GM19463 (cell line): ENCODE results near the gene MT1A.
A peak's percentile ranks its signal among the peaks of the same experiment; 100 is the strongest.
"Not testable (repeated sequence)": the region's sequence is repeated elsewhere in the genome, so short reads cannot be mapped to it uniquely, and the experiment has no call there.

Experiments used
- ATAC-seq: cut with Tn5 transposase; IDR thresholded peaks from one replicate; pipeline ENCODE4 v1.9.1; 2021; ENCODE audit warnings: mild to moderate bottlenecking, moderate library complexity; ENCODE audit not compliant: unreplicated experiment

MT1A gene

DNA sequence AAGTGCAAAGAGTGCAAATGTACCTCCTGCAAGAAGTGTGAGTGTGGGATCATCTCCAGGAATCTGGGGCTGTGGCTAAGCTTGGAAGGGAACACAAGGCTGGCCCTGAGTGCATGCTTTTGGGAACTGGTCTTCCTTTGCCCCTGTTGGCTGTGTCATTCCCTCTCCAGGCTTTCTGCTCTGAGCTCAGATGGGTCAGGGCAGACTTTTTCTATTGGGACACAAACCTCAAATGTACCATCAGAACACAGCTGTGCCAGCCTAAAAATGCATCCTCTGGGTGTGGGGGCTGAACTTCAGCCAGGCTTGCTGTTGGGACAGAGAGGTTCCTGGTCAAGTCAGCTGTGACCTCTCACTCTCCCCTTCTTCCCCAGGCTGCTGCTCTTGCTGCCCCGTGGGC lies 14.1 kb downstream of the MT1A start:
- no peak for ATAC-seq

DNA sequence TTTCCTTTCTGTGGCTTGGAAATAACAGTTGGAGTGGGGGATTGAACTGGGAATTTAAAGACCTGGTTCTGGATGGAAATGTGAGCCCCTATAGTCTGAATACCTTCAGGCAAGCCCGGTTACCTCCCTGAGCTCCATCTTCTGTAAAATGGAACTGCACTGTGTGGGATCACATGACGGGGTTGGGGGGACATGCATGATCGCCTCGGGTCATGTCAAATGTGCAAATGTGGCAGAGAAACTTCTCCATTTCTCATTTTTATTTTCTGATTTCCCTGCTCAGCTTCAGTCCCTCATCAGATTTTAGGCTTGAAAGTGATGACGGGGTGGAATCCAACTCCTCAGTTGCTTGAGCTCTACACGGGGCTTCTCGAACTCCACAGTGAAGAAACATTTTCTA lies 14.8 kb downstream of the MT1A start:
- no peak for ATAC-seq

DNA sequence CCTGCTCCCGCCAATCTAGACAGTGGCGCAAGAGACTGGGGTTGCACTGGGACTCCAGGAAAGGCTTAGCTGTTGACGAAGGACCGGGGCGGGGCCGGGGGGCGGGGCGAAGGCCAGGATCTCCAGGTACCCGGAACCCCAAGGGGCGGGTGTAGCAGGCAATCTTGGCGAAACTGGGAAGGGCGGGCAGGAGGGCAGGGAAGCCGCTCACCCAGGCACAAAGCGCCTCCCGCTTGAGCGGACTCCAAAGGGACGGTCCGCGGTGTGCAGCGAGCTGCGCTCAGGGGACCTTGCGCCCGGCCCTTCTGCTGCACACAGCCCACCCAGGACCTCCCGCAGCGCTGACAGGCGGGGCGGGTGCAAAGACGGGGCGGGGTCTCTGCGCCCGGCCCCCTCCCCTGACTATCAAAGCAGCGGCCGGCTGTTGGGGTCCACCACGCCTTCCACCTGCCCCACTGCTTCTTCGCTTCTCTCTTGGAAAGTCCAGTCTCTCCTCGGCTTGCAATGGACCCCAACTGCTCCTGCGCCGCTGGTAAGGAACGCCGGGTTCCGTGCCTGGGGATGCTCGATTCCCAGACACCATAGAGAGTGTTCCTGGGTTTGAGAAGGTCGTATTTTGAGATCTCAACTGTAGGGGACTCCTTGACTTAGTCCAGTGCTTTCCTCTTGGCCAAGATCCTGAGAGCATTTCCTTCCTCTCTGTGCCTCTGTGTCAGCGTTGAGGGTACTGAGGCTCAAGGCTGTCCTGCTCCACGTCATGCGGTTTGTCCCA lies 19.3 kb downstream of the MT1A start, which contains the start of gene MT1F:
Gene MT1F (plus strand): TSS at position 405 of the 772 bp plus-strand sequence. CDS start 100 bp downstream, at position 505.
- peak; percentile 58 for ATAC-seq

GRCh38 chr16:56658327-56658875 lies 19.9 kb downstream of the MT1A start:
- no peak for ATAC-seq

- no peak for ATAC-seq
Observed at GRCh38 chr16:56662357-56663354, 24.2 kb downstream of the MT1A start.

- ATAC-seq = no peak
Observed at GRCh38 chr16:56664506-56664905, 26.0 kb downstream of the MT1A start.

DNA sequence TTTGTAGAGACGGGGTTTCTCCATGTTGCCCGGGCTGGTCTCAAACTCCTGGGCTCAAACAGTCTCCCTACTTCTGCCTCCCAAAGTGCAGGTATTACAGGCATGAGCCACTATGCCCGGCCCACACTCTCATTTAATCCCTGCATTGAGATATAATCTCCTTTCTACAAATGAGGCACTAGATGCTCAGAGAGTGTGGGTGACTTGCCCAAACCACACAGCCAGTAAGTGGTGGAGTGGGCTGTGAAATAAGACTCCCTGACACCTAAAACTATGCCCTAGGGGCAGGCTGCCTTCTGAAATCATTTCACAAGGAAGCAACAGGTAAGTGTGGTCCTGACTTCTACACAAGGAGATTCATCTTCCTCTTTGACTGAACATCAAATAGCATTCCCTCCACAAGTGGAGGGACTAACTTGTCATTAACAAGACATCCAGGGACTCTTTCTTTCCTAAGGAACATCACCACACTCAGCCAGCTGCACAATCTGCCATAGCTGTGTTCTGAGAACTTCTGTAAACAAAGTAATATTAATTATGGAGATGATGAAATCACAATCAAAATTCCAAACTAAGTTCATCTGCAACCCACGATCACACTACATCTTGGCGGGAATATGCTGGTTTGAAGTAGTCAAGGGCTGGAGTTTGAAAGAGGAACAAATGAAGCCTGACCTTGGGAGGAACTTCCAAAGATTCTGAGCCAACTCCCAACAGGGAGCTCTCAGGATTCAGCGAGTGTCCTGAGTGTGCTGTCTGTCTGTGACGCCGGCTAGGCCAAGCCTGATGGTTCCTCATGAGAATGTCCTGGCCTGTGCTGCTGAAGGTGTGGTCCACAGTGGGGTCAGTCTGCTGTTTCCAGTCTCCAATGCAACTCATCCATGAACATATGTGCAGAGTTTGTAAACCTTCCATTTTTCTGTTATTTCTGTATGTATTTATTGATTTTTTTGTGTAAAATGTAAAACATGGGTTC lies 27.1 kb downstream of the MT1A start:
- ATAC-seq = not testable (repeated sequence)

DNA sequence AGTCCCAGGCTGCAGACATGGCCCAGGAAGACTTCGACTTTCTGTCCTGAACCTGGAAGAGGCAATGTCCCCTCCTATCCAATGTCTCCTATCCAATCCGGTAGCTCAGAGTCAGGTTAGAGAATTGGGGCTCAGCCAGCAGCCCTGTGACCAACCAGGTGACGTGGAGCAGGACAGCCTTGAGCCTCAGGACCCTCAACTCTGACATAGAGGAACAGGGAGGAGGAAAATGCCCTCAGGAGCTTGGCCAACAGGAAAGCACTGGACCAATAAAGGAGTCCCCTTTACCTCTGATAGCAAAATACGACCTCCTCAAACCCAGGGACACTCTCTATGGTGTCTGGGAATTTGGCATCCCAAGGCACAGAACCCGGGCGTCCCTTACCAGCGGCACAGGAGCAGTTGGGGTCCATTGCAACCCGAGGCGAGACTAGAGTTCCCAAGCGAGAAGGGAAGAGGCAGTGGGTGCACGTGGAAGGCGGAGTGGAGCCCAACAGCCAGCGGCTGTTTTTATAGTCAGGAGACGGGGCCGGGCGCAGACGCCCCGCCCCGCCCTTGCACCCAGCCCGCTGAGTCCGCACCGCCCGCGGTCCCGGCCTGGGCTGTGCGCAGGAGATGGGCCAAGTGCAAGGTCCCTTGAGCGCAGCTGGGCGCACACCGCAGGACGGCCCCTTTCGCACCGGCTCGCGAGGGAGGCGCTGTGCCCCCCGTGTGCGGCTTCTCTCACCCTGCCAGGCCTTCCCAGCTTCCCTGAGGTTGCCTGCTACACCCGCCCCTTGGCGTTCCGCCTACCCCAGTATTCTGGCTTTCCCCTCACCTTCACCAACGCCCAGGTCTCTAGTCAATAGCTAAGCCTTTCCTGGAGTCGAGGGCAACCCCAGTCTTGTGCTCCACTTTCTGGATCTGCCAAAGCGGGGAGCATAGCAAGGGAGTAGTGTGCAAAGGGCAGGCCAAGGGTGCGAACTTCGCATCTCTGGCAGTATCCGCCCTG lies 29.4 kb downstream of the MT1A start, which contains the start of gene MT1G:
Gene MT1G (minus strand): TSS at position 485 of the 991 bp plus-strand sequence. CDS start 72 bp downstream, at position 413.
- ATAC-seq = no peak

DNA sequence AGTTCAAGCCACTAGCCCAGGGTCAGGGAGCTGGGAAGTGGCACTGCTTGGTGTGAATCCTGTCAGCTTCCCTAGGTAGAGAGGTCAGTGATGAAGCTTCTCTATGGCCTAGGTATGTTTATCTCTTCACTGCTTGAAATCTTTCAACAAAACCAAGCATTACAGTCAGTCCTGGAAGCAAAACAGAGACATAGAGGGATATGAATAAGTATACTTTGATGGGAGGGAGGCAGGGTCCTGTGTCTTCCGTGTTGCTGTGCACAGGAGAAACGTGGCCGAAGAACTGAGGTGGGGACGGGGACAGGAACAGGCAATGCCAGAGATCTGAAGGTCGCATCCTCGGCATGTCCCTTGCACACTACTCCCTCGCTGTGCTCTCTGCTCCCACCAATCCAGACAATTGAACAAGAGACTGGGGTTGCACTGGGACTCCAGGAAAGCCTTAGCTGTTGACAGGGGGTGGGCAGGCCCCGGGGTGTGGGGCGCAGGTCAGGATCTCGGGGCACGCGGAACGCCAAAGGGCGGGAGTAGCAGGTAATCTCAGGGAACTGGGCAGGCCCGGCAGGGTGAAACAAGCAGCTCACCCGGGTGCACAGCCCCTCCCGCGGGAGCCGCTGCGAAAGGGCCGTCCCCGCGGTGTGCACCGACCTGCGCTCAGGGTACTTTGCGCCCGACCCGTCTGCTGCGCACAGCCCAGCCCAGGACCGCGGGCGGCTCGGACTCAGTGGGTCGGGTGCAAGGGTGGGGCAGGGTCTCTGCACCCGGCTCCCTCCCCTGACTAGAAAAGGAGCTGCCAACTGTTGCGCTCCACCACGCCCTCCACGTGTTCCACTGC lies 30.8 kb downstream of the MT1A start, which contains the start of gene MT1H:
Gene MT1H (plus strand): TSS at position 810 of the 835 bp plus-strand sequence. CDS start 71 bp downstream, outside the sequence.
- ATAC-seq = no peak

DNA sequence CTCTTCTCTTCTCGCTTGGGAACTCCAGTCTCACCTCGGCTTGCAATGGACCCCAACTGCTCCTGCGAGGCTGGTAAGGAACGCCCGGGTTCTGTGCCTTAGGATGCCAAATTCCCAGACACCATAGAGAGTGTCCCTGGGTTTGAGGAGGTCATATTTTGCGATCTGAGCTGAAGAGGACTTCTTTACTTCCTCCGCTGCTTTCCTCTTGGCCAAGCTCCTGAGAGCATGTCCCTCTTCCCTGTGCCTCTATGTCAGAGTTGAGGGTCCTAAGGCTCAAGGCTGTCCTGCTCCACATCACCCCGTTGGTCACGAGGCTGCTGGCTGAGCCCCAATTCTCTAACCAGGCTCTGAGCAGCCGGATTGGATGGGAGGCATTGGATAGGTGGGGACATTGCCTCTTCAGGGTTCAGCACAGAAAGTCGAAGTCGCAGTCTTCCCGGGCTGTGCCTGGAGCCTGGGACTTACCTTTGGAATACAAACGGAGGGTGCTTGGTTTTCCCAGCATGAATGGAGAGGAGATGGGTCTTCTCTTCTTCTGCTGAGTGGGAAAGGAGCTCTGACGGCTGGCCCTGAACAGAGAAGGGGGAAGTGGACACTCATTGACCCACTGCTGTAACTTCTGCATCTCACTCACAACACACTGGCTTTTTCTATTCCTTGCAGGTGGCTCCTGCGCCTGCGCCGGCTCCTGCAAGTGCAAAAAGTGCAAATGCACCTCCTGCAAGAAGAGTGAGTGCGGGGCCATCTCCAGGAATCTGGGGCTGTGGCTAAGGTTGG lies 31.6 kb downstream of the MT1A start:
- ATAC-seq = no peak

GRCh38 chr16:56670620-56670934 lies 32.1 kb downstream of the MT1A start:
- no peak for ATAC-seq

GRCh38 chr16:56671691-56672090 lies 33.2 kb downstream of the MT1A start:
- not testable (repeated sequence) for ATAC-seq

- ATAC-seq = not testable (repeated sequence)
Observed at GRCh38 chr16:56672171-56672570, 33.7 kb downstream of the MT1A start.

GRCh38 chr16:56672761-56673536 lies 34.5 kb downstream of the MT1A start:
- ATAC-seq = no peak

DNA sequence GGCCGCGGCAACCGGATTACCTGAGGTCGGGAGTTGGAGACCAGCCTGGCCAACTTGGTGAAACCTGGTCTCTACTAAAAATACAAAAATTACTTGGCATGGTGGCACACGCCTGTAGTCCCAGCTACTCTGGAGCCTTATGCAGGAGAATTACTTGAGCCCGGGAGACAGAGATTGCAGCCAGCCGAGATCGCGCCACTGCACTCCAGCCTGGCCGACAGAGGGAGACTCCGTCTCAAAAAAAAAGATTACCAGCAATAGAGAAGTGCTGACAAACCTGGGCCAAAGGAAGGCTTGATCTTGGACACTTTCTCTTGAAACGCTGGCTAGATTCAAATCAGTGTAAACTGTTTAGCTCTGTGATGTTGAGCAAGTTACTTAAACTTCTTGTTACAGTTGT lies 35.5 kb downstream of the MT1A start:
- no peak for ATAC-seq

DNA sequence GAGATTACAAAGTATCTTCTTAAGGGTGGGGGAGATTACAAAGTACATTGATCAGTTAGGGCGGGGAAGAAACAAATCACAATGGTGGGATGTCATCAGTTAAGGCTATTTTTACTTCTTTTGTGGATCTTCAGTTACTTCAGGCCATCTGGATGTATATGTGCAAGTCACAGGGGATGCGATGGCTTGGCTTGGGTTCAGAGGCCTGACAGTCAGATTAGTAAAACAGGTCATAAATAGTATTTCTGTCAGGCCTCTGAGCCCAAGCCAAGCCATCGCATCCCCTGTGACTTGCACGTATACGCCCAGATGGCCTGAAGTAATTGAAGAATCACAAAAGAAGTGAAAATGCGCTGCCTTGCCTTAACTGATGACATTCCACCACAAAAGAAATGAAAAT lies 36.1 kb downstream of the MT1A start:
- not testable (repeated sequence) for ATAC-seq
